K562 (cell line): ENCODE data around the gene ANKRD11. TPM values are rescaled to one million over a fixed set of nuclear protein-coding genes. Genes with fewer than 3 reads are reported as not detected.

Experiments used
- ATAC-seq: fragments of 200-7000 bp; cut with Tn5 transposase; 3 replicates; pipeline ENCODE4 v1.9.1; 2020; ENCODE audit warnings: moderate library complexity
- BruUV-seq: library from RNA; stranded (reverse); fragments of 400-500 nt; replicated peaks from 2 replicates; lab custom pipeline; 2021; lab: Mats Ljungman, UMichigan
- CTCF ChIA-PET: fragments of 300-600 bp; formaldehyde crosslinking; extraction: SDS; loops from one replicate; lab custom pipeline; 2021; ENCODE audit warnings: low intra/inter-chr PET ratio; lab: Yijun Ruan, JAX
- POLR2A ChIA-PET: fragments of 300-600, 350-650 bp; sonication (Branson Sonifier 250); formaldehyde crosslinking; extraction: SDS; loops from one replicate; lab custom pipeline; 2021; ENCODE audit warnings: antibody characterized with exemption, inconsistent platforms; lab: Yijun Ruan, JAX
- DNase-seq, 4 experiments: peaks; one replicate each; pipeline versions ENCODE4 v3.0.0 to v3.0.0-alpha.2; 2011 to 2018; ENCODE audit warnings: low spot score in 3 of 4, mixed read lengths in 3 of 4; ENCODE audit errors: extremely low read depth in 1 of 4
- FAIRE-seq: peaks from 2 replicates; lab custom pipeline; 2011; peaks lifted over from hg19 to GRCh38; lab: Jason Lieb, UNC
- H2AFZ ChIP-seq: 2 replicates; pipeline ENCODE4 v1.6.0; 2011; ENCODE audit warnings: low read depth, low read length, control low read depth, inconsistent platforms
- H3K27ac ChIP-seq: fragments of 200-600 bp; 3 replicates; pipeline ENCODE4 v1.8.0; 2011; ENCODE audit warnings: low read depth, mild to moderate bottlenecking, control low read depth, inconsistent platforms, low read length, moderate library complexity, mixed read lengths; ENCODE audit errors: extremely low read depth
- H3K27me3 ChIP-seq, 2 experiments: fragments of 300-600 bp in 1 of 2; 2 replicates in 1 of 2; 3 replicates in 1 of 2; pipeline versions ENCODE4 v1.6.0 to v1.8.0; 2011; ENCODE audit warnings: inconsistent platforms in 2 of 2, low read length in 2 of 2, mild to moderate bottlenecking in 1 of 2, mixed read lengths in 1 of 2, moderate library complexity in 1 of 2; ENCODE audit not compliant: control insufficient read depth in 2 of 2, insufficient read depth in 2 of 2
- H3K36me3 ChIP-seq: fragments of 300-600 bp; 3 replicates; pipeline ENCODE4 v1.8.0; 2011; ENCODE audit warnings: mild to moderate bottlenecking, low read length, inconsistent platforms; ENCODE audit not compliant: control insufficient read depth, insufficient read depth
- H3K4me1 ChIP-seq, 2 experiments: fragments of 200-600 bp in 1 of 2; replicated peaks in 1 of 2; 2 replicates in 1 of 2; 3 replicates in 1 of 2; pipeline versions ENCODE4 v1.5.1 to v1.8.0; 2011; ENCODE audit warnings: inconsistent platforms in 2 of 2, low read length in 2 of 2, mild to moderate bottlenecking in 1 of 2, mixed read lengths in 1 of 2, moderate library complexity in 1 of 2; ENCODE audit not compliant: control insufficient read depth in 2 of 2, insufficient read depth in 2 of 2
- H3K4me2 ChIP-seq: 2 replicates; pipeline ENCODE4 v1.6.1; 2011; ENCODE audit warnings: low read length, control low read depth, inconsistent platforms, mixed read lengths; ENCODE audit not compliant: insufficient read depth
- H3K4me3 ChIP-seq: fragments of 200-600 bp; sonication (generic), shearing (Covaris generic); 2 replicates; pipeline ENCODE4 v1.5.1; 2016; ENCODE audit warnings: control low read depth, inconsistent platforms
- H3K79me2 ChIP-seq: fragments of 200-600 bp; 3 replicates; pipeline ENCODE4 v1.8.0; 2011; ENCODE audit warnings: low read length, inconsistent platforms; ENCODE audit not compliant: control insufficient read depth, insufficient read depth
- H3K9ac ChIP-seq, 2 experiments: 2 replicates each; pipeline versions ENCODE4 v1.6.0 to v1.6.1; 2011; ENCODE audit warnings: low read depth in 2 of 2, low read length in 2 of 2, control low read depth in 1 of 2, inconsistent platforms in 1 of 2, mild to moderate bottlenecking in 1 of 2, mixed read lengths in 1 of 2; ENCODE audit not compliant: insufficient read depth in 1 of 2
- H3K9me1 ChIP-seq: one replicate; pipeline ENCODE4 v1.6.0; 2011; ENCODE audit warnings: inconsistent platforms, mild to moderate bottlenecking, low read length, moderate library complexity; ENCODE audit not compliant: control insufficient read depth, insufficient read depth
- H3K9me3 ChIP-seq: replicated peaks from 2 replicates; pipeline ENCODE4 v1.5.1; 2011; ENCODE audit warnings: low read depth, low read length, inconsistent platforms; ENCODE audit not compliant: control insufficient read depth, insufficient read depth
- H4K20me1 ChIP-seq: replicated peaks from 2 replicates; pipeline ENCODE4 v1.6.1; 2011; ENCODE audit warnings: low read length, inconsistent platforms, mixed read lengths; ENCODE audit not compliant: control insufficient read depth, insufficient read depth
- EZH2 ChIP-seq: IDR thresholded peaks from 2 replicates; pipeline ENCODE4 v1.6.1; 2012; ENCODE audit warnings: low read depth, mild to moderate bottlenecking, inconsistent platforms, low read length, borderline replicate concordance
- HDAC8 ChIP-seq: fragments of 450-650 bp; IDR thresholded peaks from 2 replicates; pipeline ENCODE4 v1.6.1; 2016; ENCODE audit warnings: mild to moderate bottlenecking, missing genetic modification characterization, moderate library complexity, missing compliant biosample characterization
- NR1H2 ChIP-seq: sonication (generic); formaldehyde crosslinking; IDR thresholded peaks from 2 replicates; pipeline ENCODE4 v1.4.0; 2020; ENCODE audit warnings: mild to moderate bottlenecking, missing genetic modification reagents
- TAF7 ChIP-seq: fragments of 450-650 bp; IDR thresholded peaks from 2 replicates; pipeline ENCODE4 v1.6.1; 2016; ENCODE audit warnings: missing genetic modification characterization, missing compliant biosample characterization
- ZFP91 ChIP-seq: sonication (generic); formaldehyde crosslinking; IDR thresholded peaks from 2 replicates; pipeline ENCODE4 v1.8.0; 2022; ENCODE audit warnings: mild to moderate bottlenecking, missing genetic modification reagents
- ZNF277 ChIP-seq: fragments of 250-450 bp; sonication (Bioruptor Pico); IDR thresholded peaks from 2 replicates; pipeline ENCODE4 v1.8.0; 2022; ENCODE audit warnings: inconsistent platforms, mild to moderate bottlenecking, moderate library complexity, borderline replicate concordance
- ZNF609 ChIP-seq: sonication (generic); formaldehyde crosslinking; IDR thresholded peaks from 2 replicates; pipeline ENCODE4 v1.8.1; 2023; ENCODE audit warnings: missing genetic modification reagents, mild to moderate bottlenecking, borderline replicate concordance
- WGBS: fragments of 100-300 bp; shearing (Covaris generic); methylation state at CpG from one replicate; pipeline ENCODE4 v1.1.6; 2016; ENCODE audit warnings: low coverage, mixed read lengths; ENCODE audit not compliant: insufficient coverage; ENCODE audit errors: missing lambda C conversion rate; 5-methylcytosine and 5-hydroxymethylcytosine counted together
- in situ Hi-C: fragments of 300-500 bp; cut with MboI; formaldehyde crosslinking; loops from 4 replicates; pipeline ENCODE4 v1.15.0; 2018; ENCODE audit warnings: inconsistent platforms, mixed read lengths
- intact Hi-C: fragments of 100-400 bp; cut with micrococcal nuclease; formaldehyde crosslinking; loops from 2 replicates; pipeline ENCODE4 v1.14.2; 2022
- polyA plus RNA-seq, 8 experiments: library from polyadenylated mRNA; depleted of rRNA in 4 of 8; stranded (reverse) in 5 of 8; unstranded in 3 of 8; fragments of >200 nt; fragmentation: Nextera tagmentation in 2 of 8; fragmentation: Illumina TruSeq in 1 of 8; extraction: Ambion mirVana in 2 of 8; extraction: Trizol in 1 of 8; gene quantifications; 2 replicates each; pipeline versions ENCODE4 v1.2.1 to v1.2.3, GENCODE V29; 2011 to 2014; ENCODE audit warnings: inconsistent platforms in 1 of 8, missing spikeins in 1 of 8
- total RNA-seq, 7 experiments: library from RNA; depleted of rRNA in 6 of 7; stranded (reverse); fragments of >200 nt in 6 of 7; fragmentation: Illumina TruSeq in 2 of 7; extraction: Trizol in 2 of 7; gene quantifications; 2 replicates each; pipeline versions ENCODE4 v1.2.1 to v1.2.3, GENCODE V29; 2011 to 2021; ENCODE audit warnings: low replicate concordance in 1 of 7

The ANKRD11 gene
- total and polyA plus RNA-seq, 9 of the 15 experiments (the other 6 are each of a cell fraction or from before 2014, with no cell fraction given): 4.7 to 126 (median 31.7) TPM

DNA sequence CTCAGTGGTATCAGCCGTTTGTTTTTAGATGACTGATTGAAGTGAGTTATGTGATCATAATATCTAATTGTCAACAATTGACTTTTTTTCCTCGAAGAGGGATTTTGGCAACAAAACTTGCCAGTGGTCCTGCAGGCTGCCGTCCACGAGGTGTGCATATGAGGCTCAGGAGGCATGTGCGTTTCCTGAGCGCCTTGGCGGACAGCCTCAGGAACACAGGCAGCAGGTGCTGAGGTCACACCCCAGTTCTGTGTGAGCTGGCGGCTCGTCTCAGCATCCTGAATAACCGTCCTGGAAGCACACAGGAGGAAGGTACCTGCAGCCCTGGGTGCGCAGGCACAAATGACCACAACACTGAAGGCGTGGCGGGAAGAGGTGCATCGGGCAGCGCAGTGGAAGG, 29.5 kb upstream of the ANKRD11 start:
- peaks cover 0 to 13% of the 10 kb centered on the region in 2 experiments; a peak in 2 of 5 replicates for H3K4me1 ChIP-seq
- peaks cover 23% of the 10 kb centered on the region for H3K79me2 ChIP-seq
- peak overlapping the region in 1 of 2 experiments; percentile 43; a peak in 1 of 4 replicates for H3K9ac ChIP-seq
- no peaks in the 10 kb centered on the region for H4K20me1 ChIP-seq
- H2AFZ ChIP-seq: no peak overlapping the region
- DNase-seq (no peak), FAIRE-seq (no peak), ATAC-seq (no peak)
- intact Hi-C loops (no loop called here), in situ Hi-C loops (no loop called here)
- H3K9me1 ChIP-seq: peaks cover 3% of the 10 kb centered on the region
- POLR2A ChIA-PET: no interaction called here
- CTCF ChIA-PET: no interaction called here
- H3K27ac ChIP-seq: no peak overlapping the region
- peaks cover 88% of the 10 kb centered on the region for H3K36me3 ChIP-seq
- TF ChIP-seq EZH2 (no peak), NR1H2 (CRISPR knock-in tag) (no peak), HDAC8 (tag) (no peak)
- no peak overlapping the region for H3K4me2 ChIP-seq
- BruUV-seq: no TSS peak
- H3K4me3 ChIP-seq: no peak overlapping the region
- no peaks in the 10 kb centered on the region for H3K27me3 ChIP-seq
- 93% methylated on average over 15 of the region's 15 CpGs for WGBS
- H3K9me3 ChIP-seq: no peaks in the 10 kb centered on the region

DNA sequence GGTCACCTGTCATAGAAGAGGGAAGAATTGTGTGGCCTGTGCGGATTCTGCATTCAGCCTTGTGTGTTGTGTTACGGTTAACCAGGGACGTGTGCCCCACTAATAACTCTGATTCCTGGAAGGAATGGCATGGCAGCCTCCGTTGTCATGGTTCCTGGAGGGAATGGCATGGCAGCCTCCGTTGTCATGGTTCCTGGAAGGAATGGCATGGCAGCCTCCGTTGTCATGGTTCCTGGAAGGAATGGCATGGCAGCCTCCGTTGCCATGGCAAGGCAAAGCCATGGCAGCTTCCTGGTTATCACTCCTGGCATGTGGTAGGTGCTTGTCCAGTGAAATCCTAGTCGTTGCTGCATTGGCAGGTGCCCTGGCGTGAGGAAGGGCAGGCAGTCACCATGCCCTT, 26.8 kb upstream of the ANKRD11 start:
- Histone ChIP-seq H3K4me2 (no peak overlapping the region), H3K27me3 (no peaks in the 10 kb centered on the region), H3K79me2 (peaks cover 23% of the 10 kb centered on the region), H3K9ac (no peak overlapping the region), H3K36me3 (peaks cover 81% of the 10 kb centered on the region), H4K20me1 (no peaks in the 10 kb centered on the region), H3K27ac (no peak overlapping the region), H2AFZ (no peak overlapping the region), H3K4me1 (0 out of 5 replicates have a peak, but pooled peaks cover 0 to 3% of the 10 kb centered on the region in 2 experiments), H3K9me3 (no peaks in the 10 kb centered on the region), H3K9me1 (no peaks in the 10 kb centered on the region), H3K4me3 (no peak overlapping the region)
- BruUV-seq: no TSS peak
- FAIRE-seq (no peak), DNase-seq (no peak), ATAC-seq (no peak)
- POLR2A ChIA-PET: no interaction called here
- intact Hi-C loops: no loop called here
- CTCF ChIA-PET: no interaction called here
- 96% methylated on average over 9 of the region's 9 CpGs for WGBS
- in situ Hi-C loops: no loop called here
- no peak for TF ChIP-seq ZNF277 (CRISPR knock-in tag)
- TF ChIP-seq ZNF609: no peak
- no peak for TF ChIP-seq ZFP91
- TF ChIP-seq TAF7 (tag): no peak
